Activated CD8-positive, alpha-beta memory T cell treated with anti-CD3 and anti-CD28 coated beads, Interleukin-2, amount 50 U/mL, for 24 hours (primary cell): ENCODE data around the gene MAT2B.
A peak's percentile ranks its signal among the peaks of the same experiment; 100 is the strongest.
"Not testable (repeated sequence)": the region's sequence is repeated elsewhere in the genome, so short reads cannot be mapped to it uniquely, and the experiment has no call there.

Source experiments
- DNase-seq: peaks from one replicate; pipeline ENCODE4 v3.0.0-alpha.2; 2020; ENCODE audit errors: extremely low read depth

The MAT2B gene

GRCh38 chr5:163503106-163504078 lies 2.0 kb upstream of the MAT2B start:
- no peak for DNase-seq

- peak; percentile 24 for DNase-seq
These were observed 1.1 kb upstream of the MAT2B start for GRCh38 chr5:163504079-163504931.

- DNase-seq = no peak
These were observed 411 bp upstream of the MAT2B start for GRCh38 chr5:163505049-163505367.

- no peak for DNase-seq
These were observed 657 bp downstream of the MAT2B start for GRCh38 chr5:163506095-163506457.

- DNase-seq = no peak
These were observed 1.3 kb downstream of the MAT2B start for GRCh38 chr5:163506726-163507125.

- no peak for DNase-seq
These were observed 3.3 kb downstream of the MAT2B start for GRCh38 chr5:163508753-163509152.

- no peak for DNase-seq
These were observed 4.0 kb downstream of the MAT2B start for GRCh38 chr5:163509291-163509951.

GRCh38 chr5:163512526-163512925 lies 7.1 kb downstream of the MAT2B start:
- DNase-seq = no peak

- DNase-seq = no peak
These were observed 19.7 kb downstream of the MAT2B start for GRCh38 chr5:163525096-163525495.

- no peak for DNase-seq
These were observed 24.3 kb downstream of the MAT2B start for GRCh38 chr5:163529698-163530097.

- no peak for DNase-seq
These were observed 25.9 kb downstream of the MAT2B start for GRCh38 chr5:163531272-163531671.

- DNase-seq = no peak
These were observed 27.0 kb downstream of the MAT2B start for GRCh38 chr5:163532171-163533084.

GRCh38 chr5:163533223-163533622 lies 27.8 kb downstream of the MAT2B start:
- DNase-seq = no peak

- DNase-seq = no peak
These were observed 29.2 kb downstream of the MAT2B start for GRCh38 chr5:163534492-163535094.

- DNase-seq = no peak
These were observed 29.9 kb downstream of the MAT2B start for GRCh38 chr5:163535290-163535689.

- DNase-seq = not testable (repeated sequence)
These were observed 31.0 kb downstream of the MAT2B start for GRCh38 chr5:163536442-163536841.

GRCh38 chr5:163540696-163541095 lies 35.3 kb downstream of the MAT2B start:
- DNase-seq = no peak

- no peak for DNase-seq
These were observed 37.4 kb downstream of the MAT2B start for GRCh38 chr5:163542771-163543170.

GRCh38 chr5:163544041-163544440 lies 38.6 kb downstream of the MAT2B start:
- no peak for DNase-seq

- no peak for DNase-seq
These were observed 39.4 kb downstream of the MAT2B start for GRCh38 chr5:163544836-163545235.

GRCh38 chr5:163548649-163549048 lies 43.2 kb downstream of the MAT2B start:
- no peak for DNase-seq
